ENCODE results near the gene NOVA2.
A peak's percentile ranks its signal among the peaks of the same experiment; 100 is the strongest.

The NOVA2 gene

GRCh38 chr19:45908956-45909355 is 64.7 kb downstream of the NOVA2 start:
- ChIA-PET POLR2A (no interaction called here), CTCF (no interaction called here)
- no peak for DNase-seq (ENCODE audit: extremely low spot score)
- TF ChIP-seq, protein P1, sequence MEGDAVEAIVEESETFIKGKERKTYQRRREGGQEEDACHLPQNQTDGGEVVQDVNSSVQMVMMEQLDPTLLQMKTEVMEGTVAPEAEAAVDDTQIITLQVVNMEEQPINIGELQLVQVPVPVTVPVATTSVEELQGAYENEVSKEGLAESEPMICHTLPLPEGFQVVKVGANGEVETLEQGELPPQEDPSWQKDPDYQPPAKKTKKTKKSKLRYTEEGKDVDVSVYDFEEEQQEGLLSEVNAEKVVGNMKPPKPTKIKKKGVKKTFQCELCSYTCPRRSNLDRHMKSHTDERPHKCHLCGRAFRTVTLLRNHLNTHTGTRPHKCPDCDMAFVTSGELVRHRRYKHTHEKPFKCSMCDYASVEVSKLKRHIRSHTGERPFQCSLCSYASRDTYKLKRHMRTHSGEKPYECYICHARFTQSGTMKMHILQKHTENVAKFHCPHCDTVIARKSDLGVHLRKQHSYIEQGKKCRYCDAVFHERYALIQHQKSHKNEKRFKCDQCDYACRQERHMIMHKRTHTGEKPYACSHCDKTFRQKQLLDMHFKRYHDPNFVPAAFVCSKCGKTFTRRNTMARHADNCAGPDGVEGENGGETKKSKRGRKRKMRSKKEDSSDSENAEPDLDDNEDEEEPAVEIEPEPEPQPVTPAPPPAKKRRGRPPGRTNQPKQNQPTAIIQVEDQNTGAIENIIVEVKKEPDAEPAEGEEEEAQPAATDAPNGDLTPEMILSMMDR (IDR thresholded peaks at IDR 0.05; ENCODE audit: control extremely low read depth, extremely low read depth, low read depth, missing control alignments) = no peak

DNA sequence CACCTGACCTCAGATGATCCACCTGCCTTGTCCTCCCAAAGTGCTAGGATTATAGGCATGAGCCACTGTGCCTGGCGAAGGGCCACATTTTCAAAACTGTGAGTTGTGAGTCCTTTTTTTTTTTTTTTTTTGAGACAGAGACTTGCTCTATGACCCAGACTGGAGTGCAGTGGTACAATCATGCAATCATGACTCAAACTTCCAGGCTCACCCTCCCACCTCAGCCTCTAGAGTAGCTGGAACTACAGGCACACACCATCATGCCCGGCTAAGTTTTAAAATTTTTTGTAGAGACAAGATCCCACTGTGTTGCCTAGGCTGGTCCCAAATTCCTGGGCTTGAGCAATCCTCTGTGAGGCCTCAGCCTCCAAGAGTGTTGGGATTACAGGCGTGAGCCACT is 67.4 kb downstream of the NOVA2 start:
- no peak for DNase-seq (ENCODE audit: extremely low spot score)
- POLR2A ChIA-PET = no interaction called here
- TF ChIP-seq, protein P1 (IDR thresholded peaks at IDR 0.05; ENCODE audit: control extremely low read depth, extremely low read depth, low read depth, missing control alignments) = no peak
- CTCF ChIA-PET = no interaction called here

GRCh38 chr19:45905011-45905410 is 68.7 kb downstream of the NOVA2 start:
- POLR2A ChIA-PET = no interaction called here
- CTCF ChIA-PET = no interaction called here
- TF ChIP-seq, protein P1 (IDR thresholded peaks at IDR 0.05; ENCODE audit: control extremely low read depth, extremely low read depth, low read depth, missing control alignments) = no peak
- no peak for DNase-seq (ENCODE audit: extremely low spot score)

DNA sequence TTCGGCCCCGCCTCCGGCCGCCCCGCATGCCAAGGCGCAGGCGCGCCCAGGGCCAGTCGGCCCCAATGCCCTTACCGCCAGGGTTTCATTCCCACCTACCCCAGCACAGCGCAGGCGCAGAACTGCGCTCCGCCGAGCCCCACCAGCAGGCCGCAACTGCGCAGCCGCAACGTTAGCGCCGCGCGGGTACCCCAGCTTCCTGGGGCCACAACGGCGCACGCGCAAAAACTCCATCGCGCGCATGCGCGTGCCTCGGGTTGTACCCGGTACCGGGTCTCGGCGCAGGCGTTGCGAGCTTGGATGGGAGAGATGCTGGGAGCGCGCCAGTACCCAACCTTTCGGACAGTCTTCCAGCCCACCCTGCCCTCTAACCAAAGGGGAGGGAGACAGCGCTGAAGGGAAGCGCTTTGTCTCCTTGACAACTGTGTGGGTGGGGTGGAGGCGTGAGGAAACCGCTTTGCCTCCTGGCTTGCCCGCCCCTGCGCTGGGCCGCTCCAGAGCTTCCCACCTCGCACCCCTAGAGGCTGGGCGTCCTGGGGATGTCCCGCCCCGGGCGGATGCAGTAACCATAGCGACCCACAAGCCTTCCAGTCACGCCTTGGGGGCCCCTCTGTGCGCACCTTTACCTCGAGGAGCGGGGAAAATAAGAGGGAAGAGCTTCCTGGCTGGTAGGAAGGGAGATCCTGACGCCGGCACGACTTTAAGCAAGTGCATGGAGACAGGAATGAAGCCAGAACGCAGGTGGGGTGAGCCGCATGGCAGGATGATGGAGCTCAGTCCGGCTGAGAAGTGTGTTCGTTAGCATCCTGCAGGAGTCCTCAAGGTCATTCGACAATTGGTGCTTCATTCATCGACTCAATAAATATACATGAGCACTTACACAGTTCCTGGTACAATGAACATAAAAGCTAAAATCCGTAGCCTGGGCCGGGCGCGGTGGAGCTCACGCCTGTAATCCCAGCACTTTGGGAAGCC is 70.7 kb downstream of the NOVA2 start:
- CTCF ChIA-PET = interaction anchor here (0.7 to 3.3 kb wide), 10 partner anchors 8 to 133 kb away, joined by 3 to 18 read pairs (median 4); no protein-coding TSS in a partner anchor
- DNase-seq (ENCODE audit: extremely low spot score) = peak; percentile 100
- POLR2A ChIA-PET = interaction anchor here (0.5 kb wide), 1 partner anchor 14 kb away, joined by 3 read pairs; no protein-coding TSS in a partner anchor
- TF ChIP-seq, protein P1 (IDR thresholded peaks at IDR 0.05; ENCODE audit: control extremely low read depth, extremely low read depth, low read depth, missing control alignments) = no peak

DNA sequence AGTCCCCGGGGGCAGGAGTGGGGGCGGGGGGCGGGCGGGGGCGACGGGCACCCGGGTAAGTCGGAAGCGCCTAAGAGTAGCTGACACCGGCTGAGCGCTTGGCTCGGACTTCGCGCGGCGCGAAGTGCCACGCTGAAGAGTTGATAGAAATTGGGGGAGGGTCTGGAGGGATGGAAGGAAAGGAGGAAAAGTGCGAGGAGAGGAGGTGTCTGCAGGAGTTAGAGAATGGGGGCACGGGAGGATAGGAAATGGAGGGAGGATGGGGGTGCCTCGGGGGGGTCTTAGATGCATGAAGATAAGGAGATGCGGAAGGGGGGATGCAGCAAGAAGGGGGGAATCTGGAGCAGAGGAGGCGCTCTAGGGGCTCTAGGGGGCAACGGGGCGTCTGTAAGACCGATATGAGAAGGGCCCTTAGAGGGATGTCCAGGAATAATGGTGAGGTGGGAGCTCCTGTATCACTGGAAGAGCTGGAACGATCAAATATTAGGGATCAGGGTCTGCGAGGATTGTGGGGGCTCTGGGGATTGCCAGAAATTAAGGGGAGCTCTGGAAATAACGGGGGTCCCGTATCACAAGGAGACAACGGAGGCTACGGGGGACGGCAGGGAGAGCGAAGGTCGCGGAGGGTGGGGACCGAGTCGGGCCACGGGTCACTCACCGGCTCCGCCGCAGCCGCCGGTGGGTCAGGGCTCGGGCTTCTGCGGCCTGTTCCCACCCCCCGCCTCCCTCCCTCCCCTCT is 71.6 kb downstream of the NOVA2 start, which contains the start of gene MYPOP:
Gene MYPOP, minus strand, starts transcription at position 702 of the 739 bp plus-strand sequence. CDS start 840 bp downstream, outside the sequence.
- TF ChIP-seq, protein P1 (IDR thresholded peaks at IDR 0.05; ENCODE audit: control extremely low read depth, extremely low read depth, low read depth, missing control alignments) = no peak
- ChIA-PET POLR2A (no interaction called here), CTCF (interaction anchor here (1.1 to 3.3 kb wide), 9 partner anchors 9 to 123 kb away, joined by 3 to 18 read pairs (median 3); no protein-coding TSS in a partner anchor)
- DNase-seq (ENCODE audit: extremely low spot score) = no peak

DNA sequence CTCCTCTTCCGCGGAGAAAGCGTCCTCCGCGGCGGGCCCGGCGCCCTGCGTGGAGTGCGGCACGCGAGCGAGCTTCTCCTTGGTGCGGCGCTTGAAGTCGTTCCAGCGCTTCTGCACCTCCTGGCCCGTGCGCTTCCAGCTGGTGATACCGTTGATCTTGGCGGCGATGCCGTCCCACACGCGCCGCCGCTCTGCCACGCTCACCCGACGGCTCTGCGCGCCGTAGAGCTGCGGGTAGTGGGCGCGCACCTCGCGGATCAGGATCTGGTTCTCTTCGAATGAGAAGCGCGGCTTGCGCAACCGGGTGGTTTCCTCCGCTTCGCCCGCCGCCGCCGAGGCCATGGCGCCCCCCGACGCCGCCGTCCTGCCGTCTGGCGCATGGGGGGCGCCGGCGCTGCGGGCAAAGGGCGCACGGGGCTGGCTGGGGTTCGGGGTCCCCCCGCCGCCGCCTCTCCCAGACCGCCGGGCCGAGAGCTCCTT is 72.2 kb downstream of the NOVA2 start:
- CTCF ChIA-PET = interaction anchor here (1.1 to 3.3 kb wide), 6 partner anchors 14 to 84 kb away, joined by 3 to 18 read pairs (median 4); partner anchors contain the start of gene IRF2BP1
- TF ChIP-seq, protein P1 (IDR thresholded peaks at IDR 0.05; ENCODE audit: control extremely low read depth, extremely low read depth, low read depth, missing control alignments) = no peak
- no peak for DNase-seq (ENCODE audit: extremely low spot score)
- POLR2A ChIA-PET = interaction anchor here (0.6 kb wide), 1 partner anchor 131 kb away, joined by 3 read pairs; no protein-coding TSS in a partner anchor
